Measurements from ENCODE around the gene TMEM234.

Gene TMEM234

DNA sequence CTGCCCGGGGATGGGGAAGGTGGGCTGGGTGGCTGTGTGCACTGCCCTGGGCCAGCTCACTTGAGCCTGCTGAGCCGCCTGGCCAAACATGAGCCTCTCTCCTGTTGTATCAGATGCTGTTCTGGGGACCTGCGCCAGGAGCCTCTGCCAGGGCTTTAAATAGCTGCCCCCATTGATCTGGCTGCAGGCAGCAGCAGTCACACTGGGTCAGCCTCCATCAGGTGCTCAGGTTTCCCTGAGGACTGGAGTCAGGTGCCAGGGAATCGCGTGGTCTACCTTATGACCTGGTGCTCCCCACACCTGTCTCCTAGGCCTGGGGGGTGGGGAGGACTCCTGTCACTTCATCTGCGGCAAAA, 22.5 kb downstream of the TMEM234 start:
- no peak for DNase-seq (ENCODE audit: low read depth in 2 of 2)

DNA sequence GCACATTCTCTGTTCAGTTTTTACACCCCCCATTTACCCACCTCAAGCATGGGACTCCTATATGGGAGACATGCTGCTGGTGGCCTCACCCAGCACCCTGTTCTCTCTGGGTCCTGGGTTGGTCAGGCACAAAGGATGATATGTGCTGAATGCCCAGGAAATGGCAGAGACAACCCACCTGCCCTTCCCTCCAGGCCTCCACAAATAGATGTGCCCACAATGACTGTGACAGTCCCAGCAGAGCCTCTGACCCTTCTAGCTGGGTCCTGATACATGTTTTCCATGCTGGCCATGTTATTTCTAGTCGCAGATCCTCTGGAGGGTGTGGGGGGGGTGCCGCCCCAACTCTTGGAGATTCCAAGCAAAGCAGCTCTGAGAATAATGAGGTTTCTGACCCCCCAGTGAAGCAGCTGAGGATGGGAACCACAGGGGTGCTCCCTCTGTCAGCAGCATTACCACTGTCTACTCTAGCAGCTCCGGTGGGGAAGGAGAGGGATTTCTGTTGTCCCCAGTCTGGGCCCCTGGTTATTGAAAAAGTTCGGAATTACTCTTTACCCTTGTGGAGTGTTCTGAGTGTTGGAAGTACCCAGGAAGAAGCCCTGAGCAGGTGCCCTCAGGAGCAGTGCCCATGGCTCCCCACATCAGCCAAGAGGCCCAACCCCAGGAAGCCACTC, 23.0 kb downstream of the TMEM234 start:
- no peak for DNase-seq (ENCODE audit: low read depth in 2 of 2)

DNA sequence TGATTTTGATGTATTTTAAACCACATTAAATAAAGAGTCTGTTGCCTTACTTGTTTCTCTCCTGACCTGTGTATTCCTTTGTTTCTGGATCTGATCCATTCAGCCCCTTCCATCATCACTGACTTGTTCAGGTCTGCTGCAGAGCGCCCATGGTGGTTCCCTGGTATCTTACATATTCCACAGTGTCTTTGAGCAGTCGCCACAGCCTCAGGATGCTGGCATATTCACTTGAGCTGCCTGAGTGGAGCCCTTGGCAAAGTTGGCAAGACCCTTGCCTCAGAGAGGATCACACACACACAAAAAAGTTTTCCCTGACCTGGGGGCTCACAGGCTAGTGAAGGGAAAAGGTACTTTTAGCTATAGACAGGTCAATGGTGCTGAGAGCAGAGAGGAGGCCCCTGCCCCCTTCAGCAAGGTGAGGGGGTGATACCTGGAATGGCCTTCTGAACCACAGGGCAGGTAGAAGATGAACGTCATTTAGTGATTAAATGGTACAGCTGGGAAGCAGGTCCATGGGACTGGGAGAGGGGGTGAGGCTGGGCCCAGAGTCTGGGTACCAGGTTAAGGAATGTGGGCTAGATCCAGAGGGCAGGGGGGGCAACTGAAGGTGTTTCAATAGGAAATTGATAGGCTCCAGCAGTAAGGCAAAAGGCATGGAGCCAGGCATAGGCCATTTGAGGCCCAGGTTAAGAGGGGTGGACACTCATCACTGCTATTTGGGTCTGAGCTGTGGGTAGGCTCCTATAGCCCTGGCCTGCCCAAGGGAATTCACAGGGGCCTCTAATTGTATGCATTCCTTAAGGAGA, 23.7 kb downstream of the TMEM234 start:
- no peak for DNase-seq (ENCODE audit: low read depth in 2 of 2)

DNA sequence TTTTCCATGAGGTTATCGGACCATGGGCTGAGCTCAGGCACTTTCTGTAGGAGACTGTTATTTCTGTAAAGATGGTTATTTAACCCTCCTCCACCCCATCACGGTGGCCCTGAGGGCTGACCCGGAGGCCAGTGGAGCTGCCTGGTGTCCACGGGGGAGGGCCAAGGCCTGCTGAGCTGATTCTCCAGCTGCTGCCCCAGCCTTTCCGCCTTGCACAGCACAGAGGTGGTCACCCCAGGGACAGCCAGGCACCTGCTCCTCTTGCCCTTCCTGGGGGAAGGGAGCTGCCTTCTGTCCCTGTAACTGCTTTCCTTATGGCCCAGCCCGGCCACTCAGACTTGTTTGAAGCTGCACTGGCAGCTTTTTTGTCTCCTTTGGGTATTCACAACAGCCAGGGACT, 24.3 kb downstream of the TMEM234 start:
- no peak for DNase-seq (ENCODE audit: low read depth in 2 of 2)

DNA sequence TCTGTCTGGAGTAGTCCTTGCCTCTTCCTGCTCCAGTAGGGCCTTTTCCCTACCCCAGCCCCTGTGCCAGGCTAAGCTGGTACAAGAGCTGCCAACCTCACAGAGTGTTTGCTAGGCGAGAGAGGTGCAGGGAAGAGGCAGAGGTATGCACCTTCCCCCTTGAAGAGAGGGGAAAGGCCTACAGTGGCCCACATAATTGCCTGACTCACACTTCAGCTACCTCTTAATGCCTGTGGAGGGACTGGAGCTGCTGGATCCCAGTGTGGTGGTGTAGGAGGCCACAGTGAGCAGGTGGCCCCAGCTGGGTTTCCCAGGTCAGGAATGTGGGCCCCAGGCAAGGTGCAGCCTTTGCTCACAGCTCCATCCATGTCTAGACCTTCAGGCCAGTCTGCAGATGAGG, 25.1 kb downstream of the TMEM234 start:
- no peak for DNase-seq (ENCODE audit: low read depth in 2 of 2)

DNA sequence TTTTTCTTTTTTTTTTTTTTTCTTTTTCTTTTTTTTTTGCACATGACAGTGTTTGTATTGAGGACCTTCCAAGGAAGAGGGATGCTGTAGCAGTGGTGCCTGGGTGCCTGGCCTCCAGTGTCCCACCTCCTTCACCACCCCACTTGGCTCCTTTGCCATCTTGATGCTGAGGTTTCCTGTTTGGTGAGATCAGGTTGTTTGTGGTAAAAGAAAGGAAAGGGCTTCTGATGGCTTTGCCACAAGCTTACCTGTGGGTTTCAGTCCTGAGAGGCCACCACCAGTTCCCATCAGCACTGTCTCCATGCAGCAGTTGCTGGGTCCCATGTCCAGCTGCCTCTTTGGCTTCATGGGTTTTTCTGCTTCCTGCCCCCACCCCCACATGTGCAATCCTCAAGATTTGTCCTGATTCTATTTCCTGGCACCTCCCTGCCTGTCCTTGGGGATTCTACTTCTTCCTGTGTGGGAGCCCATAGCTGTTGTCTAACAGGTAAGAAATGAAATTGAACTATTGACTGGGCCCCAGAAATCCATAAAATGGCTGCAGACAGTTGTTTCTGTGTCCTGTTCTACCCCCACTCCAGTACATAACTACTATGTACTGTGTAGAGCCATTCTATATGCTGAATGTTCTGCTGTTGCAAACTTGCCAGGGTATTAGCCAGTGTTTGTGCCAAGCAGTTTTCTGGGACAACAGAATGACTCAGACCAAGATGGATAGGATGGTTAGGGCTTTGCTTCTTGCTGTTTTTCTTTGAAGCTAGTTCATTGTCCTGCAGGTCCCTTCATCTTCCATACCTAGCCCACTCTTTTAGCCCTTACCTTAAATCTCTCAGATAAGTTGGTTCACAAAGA, 26.0 kb downstream of the TMEM234 start:
- no peak for DNase-seq (ENCODE audit: low read depth in 2 of 2)

GRCh38 chr1:32195531-32195930, 26.6 kb downstream of the TMEM234 start:
- DNase-seq (ENCODE audit: low read depth in 2 of 2) = no peak

DNA sequence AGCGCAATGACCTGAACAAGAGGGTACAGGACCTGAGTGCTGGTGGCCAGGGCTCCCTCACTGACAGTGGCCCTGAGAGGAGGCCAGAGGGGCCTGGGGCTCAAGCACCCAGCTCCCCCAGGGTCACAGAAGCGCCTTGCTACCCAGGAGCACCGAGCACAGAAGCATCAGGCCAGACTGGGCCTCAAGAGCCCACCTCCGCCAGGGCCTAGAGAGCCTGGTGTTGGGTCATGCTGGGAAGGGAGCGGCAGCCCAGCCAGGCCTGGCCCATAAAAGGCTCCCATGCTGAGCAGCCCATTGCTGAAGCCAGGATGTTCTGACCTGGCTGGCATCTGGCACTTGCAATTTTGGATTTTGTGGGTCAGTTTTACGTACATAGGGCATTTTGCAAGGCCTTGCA, 27.2 kb downstream of the TMEM234 start:
- no peak for DNase-seq (ENCODE audit: low read depth in 2 of 2)

GRCh38 chr1:32192220-32192948, 29.8 kb downstream of the TMEM234 start:
- no peak for DNase-seq (ENCODE audit: low read depth in 2 of 2)

DNA sequence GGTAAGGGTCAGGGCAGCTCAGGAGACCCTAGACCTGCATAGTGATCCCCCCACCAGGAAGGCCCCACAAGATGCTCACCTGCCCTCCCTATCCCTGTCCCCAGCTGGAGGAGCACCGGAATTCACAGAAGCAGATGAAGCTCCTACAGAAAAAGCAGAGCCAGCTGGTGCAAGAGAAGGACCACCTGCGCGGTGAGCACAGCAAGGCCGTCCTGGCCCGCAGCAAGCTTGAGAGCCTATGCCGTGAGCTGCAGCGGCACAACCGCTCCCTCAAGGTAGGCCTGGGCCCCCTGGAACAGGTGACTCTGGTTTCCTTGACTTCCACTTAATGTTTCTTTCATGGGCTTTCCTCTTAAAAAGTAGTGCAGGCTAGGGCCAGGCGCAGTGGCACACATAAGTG, 34.3 kb downstream of the TMEM234 start:
- no peak for DNase-seq (ENCODE audit: low read depth in 2 of 2)

GRCh38 chr1:32186491-32186890, 35.7 kb downstream of the TMEM234 start:
- no peak for DNase-seq (ENCODE audit: low read depth in 2 of 2)

- DNase-seq (ENCODE audit: low read depth in 2 of 2) = no peak
Measured at GRCh38 chr1:32186077-32186476, 36.1 kb downstream of the TMEM234 start.

DNA sequence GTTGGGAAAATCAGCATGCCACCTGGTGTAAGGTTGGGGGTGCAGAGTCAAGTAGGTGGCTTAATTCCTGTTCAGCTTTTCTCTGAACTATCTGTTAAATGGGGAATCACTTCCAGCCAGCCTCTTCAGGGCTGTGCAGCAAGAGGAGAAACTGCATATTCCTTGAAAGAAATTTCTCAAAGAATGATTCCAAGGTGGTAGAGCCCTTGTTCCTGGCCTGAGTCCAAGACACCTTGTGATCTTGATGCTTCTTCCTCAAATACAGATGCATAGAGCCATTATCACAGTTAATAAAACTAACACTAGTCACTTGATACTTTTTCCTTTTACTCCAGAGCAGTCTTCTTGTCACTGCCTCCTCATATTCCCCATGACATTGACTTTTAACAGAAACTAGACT, 37.5 kb downstream of the TMEM234 start:
- DNase-seq (ENCODE audit: low read depth in 2 of 2) = no peak

DNA sequence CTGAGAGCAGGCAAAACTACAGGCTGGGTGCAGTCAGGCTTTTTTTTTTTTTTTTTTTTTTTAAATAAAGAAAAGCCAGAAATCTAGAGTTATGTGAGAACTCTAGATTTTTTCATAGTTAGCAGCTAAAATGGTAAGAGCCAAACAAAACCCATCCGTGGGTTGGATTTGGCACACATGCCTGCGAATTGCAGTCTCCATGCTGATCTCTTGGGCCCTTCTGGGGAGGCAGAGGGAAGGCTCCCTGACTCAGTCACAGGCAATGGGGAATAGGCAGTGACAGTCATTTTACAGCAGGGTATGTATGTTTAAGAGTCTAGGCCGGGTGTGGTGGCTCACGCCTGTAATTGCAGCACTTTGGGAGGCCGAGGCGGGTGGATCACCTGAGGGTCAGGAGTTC, 40.1 kb downstream of the TMEM234 start:
- DNase-seq (ENCODE audit: low read depth in 2 of 2) = no peak

GRCh38 chr1:32181563-32181962, 40.6 kb downstream of the TMEM234 start:
- DNase-seq (ENCODE audit: low read depth in 2 of 2) = no peak

DNA sequence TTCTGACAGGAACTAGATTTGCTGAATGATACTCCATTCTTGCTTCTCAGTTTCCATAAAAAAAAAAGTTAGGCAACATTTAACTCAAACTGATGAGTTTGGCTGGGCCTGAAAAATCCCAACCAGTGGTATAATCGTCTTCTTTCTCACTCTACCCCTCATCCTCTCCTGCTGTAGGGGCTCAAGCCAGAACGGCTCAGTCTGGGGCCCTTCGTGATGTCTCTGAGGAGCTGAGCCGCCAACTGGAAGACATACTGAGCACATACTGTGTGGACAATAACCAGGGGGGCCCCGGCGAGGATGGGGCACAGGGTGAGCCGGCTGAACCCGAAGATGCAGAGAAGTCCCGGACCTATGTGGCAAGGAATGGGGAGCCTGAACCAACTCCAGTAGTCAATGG, 41.1 kb downstream of the TMEM234 start:
- no peak for DNase-seq (ENCODE audit: low read depth in 2 of 2)

DNA sequence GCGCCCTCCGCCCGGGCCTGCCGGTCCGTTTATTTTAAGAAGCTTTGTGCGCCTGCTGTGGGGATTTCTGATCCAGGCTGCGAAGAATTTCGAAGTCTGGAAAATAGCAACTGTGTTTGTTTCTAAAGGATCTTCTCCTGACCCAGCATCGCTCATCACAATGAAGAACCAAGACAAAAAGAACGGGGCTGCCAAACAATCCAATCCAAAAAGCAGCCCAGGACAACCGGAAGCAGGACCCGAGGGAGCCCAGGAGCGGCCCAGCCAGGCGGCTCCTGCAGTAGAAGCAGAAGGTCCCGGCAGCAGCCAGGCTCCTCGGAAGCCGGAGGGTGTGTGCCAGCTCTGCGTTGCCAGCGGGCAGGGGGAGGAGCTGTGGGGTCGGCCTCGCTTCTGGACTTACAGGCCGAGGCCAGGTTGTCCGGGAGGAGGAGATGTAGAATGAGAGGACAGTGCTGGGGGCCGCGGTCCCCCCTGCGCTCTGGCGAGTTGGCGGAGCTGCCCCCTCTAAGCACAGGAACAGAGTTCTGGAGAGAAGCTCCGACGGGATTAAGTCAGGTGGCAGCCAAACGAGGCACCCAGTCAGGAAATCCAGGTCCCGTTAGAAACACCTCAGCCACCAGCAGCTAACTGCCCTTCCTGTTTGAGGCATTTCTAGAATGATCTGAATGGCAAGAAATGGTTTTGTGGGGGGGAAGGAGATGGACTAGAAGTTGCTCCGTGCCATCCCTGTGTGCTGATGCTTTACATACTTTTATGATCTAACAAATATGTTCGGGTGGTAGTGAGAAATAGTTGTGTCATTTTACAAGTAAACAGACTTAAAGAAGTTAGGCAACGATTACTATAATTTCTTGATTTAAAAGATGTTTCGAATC, 41.7 kb downstream of the TMEM234 start:
- DNase-seq (ENCODE audit: low read depth in 2 of 2) = peak in 1 of 2 donors; percentile 25

DNA sequence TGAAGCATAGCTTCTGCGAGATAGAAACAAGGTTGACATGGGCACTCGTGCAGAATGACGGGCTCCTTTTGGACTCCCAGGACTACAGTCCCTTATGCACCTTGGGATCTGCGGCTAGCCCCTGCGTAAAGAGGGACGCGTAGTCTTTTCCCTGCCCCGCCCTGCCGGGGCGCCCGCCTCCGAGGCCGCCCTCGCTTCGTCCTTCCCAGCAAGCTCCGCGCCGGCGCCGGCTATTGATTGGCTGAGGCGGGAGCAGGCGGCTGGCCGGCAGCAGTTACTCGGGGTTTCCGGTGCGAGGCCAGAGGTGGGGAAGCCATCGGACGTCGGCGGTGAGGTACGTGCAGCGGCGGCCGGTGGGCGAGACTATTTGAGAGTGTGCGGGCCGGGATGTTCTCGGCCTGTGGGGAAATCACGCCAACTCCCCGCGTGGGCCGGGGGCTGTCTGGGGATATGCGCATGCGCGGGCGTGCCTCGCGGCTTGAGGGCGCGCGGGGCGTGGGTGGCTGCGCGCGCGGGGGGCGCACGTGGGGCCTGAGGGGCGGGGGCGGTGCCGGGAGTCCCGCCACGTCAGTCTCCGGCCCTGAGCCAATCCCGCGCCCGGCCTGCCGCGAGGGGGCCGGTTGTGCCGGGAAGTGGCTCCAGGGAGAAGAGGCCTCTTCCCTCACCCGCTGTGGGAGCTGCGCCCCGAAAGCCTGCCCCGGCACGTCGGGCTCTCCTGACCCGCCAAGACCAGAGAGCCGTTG, 42.5 kb downstream of the TMEM234 start, which contains the start of gene TXLNA:
Gene TXLNA (plus strand): TSS at position 233 of the 743 bp plus-strand sequence. CDS start 671 bp downstream, outside the sequence.
- DNase-seq (ENCODE audit: low read depth in 2 of 2) = peak; percentile 90 to 91

DNA sequence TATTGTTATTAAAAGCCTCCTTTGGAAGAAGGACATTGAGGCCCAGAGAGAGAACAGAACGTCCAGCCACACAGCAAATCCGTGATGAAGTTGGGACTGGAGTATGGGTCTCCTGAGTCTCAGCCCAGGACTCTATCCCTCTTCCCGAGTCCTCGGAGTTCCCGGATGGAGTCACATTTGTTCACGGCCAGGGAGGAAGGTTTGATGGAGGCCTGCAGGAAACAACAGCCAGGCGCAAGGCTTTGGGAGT, 43.0 kb downstream of the TMEM234 start:
- no peak for DNase-seq (ENCODE audit: low read depth in 2 of 2)
